AG10803 (cell line): ENCODE results near the gene CCNJL.
A peak's percentile ranks its signal among the peaks of the same experiment; 100 is the strongest.

ENCODE experiments used
- DNase-seq: peaks from one replicate; pipeline ENCODE4 v3.0.0; 2010; ENCODE audit warnings: low read depth
- H3K4me3 ChIP-seq: 2 replicates; pipeline ENCODE4 v1.5.1; 2011; ENCODE audit warnings: mild to moderate bottlenecking, low read length, control low read depth
- CTCF ChIP-seq: conservative IDR thresholded peaks from 2 replicates; pipeline ENCODE4 v1.5.1; 2011; ENCODE audit warnings: mild to moderate bottlenecking, low read length, control low read depth, inconsistent platforms

CCNJL gene

GRCh38 chr5:160315968-160316367 is 3.6 kb upstream of the CCNJL start:
- no peak for TF ChIP-seq CTCF
- DNase-seq, result peak; percentile 9
- H3K4me3 ChIP-seq, result no peak overlapping the region

- H3K4me3 ChIP-seq, result peak overlapping the region; percentile 55
- TF ChIP-seq CTCF, result no peak
- DNase-seq, result no peak
Measured at GRCh38 chr5:160312960-160313727, 780 bp upstream of the CCNJL start.

- no peak for DNase-seq
- H3K4me3 ChIP-seq, result peak overlapping the region; percentile 49
Measured at GRCh38 chr5:160311491-160312133, 752 bp downstream of the CCNJL start.

GRCh38 chr5:160310552-160311295 is 1.6 kb downstream of the CCNJL start:
- H3K4me3 ChIP-seq, result no peak overlapping the region
- no peak for DNase-seq
- TF ChIP-seq CTCF, result no peak

More at GRCh38 chr5:160311491-160312133, 752 bp downstream of the CCNJL start:
- no peak for TF ChIP-seq CTCF

GRCh38 chr5:160310140-160310539 is 2.2 kb downstream of the CCNJL start:
- TF ChIP-seq CTCF, result no peak
- H3K4me3 ChIP-seq, result no peak overlapping the region
- DNase-seq, result no peak

- TF ChIP-seq CTCF, result no peak
- DNase-seq, result no peak
- H3K4me3 ChIP-seq, result no peak overlapping the region
Measured at GRCh38 chr5:160306696-160307095, 5.7 kb downstream of the CCNJL start.
